Chondrocyte (in vitro differentiated cells): Measurements from ENCODE around the gene ERFE. TPM values are rescaled to one million over a fixed set of nuclear protein-coding genes. Genes with fewer than 3 reads are reported as not detected.

Experiments
- DNase-seq: peaks from one replicate; pipeline ENCODE4 v3.0.0; 2021; ENCODE audit warnings: mixed read lengths, low spot score
- H3K27ac Mint-ChIP-seq: one replicate; pipeline ENCODE4 v1.8.0; 2021; ENCODE audit warnings: mild to moderate bottlenecking, moderate library complexity, mixed read lengths; ENCODE audit not compliant: unreplicated experiment
- H3K27me3 Mint-ChIP-seq: 2 replicates; pipeline ENCODE4 v1.8.0; 2021; ENCODE audit warnings: low read depth, mixed read lengths
- H3K36me3 Mint-ChIP-seq: 2 replicates; pipeline ENCODE4 v1.8.0; 2021; ENCODE audit warnings: low read depth, mixed read lengths
- H3K4me1 Mint-ChIP-seq: 2 replicates; pipeline ENCODE4 v1.8.0; 2021; ENCODE audit warnings: low read depth, mild to moderate bottlenecking, mixed read lengths
- H3K4me3 Mint-ChIP-seq: one replicate; pipeline ENCODE4 v1.8.0; 2021; ENCODE audit warnings: mild to moderate bottlenecking, moderate library complexity, mixed read lengths; ENCODE audit not compliant: unreplicated experiment
- H3K9me3 Mint-ChIP-seq: 2 replicates; pipeline ENCODE4 v1.8.0; 2021; ENCODE audit warnings: low read depth, mixed read lengths
- total RNA-seq: library from RNA; stranded (reverse); gene quantifications from 3 replicates; pipeline ENCODE4 v1.2.1, GENCODE V29; 2021
- TF ChIP-seq, protein P1 (sequence below): fragments of 200-600 bp; sonication (generic); IDR thresholded peaks from 2 replicates; pipeline ENCODE4 v1.5.0; 2021; ENCODE audit warnings: antibody characterized with exemption, mild to moderate bottlenecking, moderate library complexity

ERFE gene
- total RNA-seq, 1 donor from 2014 or later: 10.3 TPM

DNA sequence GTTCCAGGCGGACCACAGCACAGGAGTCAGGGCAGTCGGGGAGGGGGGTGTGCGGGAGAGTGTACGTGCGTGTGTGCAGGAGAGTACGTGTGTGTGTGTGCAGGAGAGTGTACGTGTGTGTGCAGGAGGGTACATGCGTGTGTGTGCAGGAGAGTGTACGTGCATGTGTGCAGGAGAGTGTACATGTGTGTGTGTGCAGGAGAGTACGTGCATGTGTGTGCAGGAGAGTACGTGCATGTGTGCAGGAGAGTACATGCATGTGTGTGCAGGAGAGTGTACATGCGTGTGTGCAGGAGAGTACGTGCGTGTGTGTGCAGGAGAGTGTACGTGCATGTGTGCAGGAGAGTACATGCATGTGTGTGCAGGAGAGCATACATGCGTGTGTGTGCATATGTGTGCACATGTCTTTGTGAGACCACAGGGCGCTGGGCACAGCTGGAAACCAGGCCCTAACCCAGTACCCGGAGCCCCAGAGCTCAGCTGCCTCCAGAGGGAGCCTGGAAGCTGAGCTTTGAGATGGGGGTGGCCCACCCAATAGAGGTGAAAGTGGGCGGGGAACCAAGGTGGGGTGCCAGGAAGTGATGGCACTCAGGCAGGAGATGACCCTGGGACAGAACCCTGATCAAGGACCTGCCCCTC is 34.2 kb upstream of the ERFE start:
- TF ChIP-seq, protein P1, sequence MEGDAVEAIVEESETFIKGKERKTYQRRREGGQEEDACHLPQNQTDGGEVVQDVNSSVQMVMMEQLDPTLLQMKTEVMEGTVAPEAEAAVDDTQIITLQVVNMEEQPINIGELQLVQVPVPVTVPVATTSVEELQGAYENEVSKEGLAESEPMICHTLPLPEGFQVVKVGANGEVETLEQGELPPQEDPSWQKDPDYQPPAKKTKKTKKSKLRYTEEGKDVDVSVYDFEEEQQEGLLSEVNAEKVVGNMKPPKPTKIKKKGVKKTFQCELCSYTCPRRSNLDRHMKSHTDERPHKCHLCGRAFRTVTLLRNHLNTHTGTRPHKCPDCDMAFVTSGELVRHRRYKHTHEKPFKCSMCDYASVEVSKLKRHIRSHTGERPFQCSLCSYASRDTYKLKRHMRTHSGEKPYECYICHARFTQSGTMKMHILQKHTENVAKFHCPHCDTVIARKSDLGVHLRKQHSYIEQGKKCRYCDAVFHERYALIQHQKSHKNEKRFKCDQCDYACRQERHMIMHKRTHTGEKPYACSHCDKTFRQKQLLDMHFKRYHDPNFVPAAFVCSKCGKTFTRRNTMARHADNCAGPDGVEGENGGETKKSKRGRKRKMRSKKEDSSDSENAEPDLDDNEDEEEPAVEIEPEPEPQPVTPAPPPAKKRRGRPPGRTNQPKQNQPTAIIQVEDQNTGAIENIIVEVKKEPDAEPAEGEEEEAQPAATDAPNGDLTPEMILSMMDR: no peak
- Mint-ChIP-seq H3K36me3 (no peaks in the 10 kb centered on the region), H3K4me1 (peaks cover 3% of the 10 kb centered on the region), H3K27ac (no peak overlapping the region), H3K4me3 (no peak overlapping the region), H3K9me3 (no peaks in the 10 kb centered on the region), H3K27me3 (no peaks in the 10 kb centered on the region)
- no peak for DNase-seq

DNA sequence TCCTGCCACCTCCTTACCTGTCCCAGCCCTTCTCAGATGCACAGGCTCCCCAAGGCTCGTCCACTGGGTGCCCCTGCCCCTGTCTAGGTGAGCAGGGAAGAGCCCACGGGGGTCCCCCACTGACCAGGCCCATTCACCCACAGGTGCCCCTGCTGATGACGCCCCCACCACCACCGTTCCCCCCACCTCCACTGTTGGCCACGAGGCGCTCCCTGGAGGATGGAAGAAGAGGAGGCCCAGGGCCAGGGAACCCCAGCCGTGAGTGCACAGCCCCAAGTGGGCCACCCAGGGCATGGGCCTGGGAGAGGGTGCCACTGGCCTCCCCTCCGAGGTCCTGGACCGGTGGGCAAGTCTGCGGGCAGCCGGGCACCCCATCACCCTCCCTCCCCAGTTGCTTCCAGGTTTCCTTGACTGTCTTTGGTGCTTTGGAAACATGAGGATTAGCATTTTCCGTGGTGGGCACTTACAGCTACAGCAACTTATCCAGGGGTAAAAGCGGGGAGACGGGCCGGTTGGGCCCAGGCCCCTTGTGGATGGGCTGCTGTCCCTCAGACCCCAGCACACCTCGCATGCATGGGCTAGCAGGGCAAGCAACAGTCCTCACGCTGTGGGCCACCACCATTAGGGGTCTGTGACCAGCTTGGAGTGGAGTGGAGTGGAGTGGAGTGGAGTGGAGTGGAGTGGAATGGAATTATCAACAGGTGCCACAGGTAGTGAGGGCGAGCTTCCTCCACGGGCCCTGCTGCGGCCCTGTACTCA is 33.5 kb upstream of the ERFE start:
- peaks cover 3% of the 10 kb centered on the region for H3K4me1 Mint-ChIP-seq
- TF ChIP-seq, protein P1: no peak

DNA sequence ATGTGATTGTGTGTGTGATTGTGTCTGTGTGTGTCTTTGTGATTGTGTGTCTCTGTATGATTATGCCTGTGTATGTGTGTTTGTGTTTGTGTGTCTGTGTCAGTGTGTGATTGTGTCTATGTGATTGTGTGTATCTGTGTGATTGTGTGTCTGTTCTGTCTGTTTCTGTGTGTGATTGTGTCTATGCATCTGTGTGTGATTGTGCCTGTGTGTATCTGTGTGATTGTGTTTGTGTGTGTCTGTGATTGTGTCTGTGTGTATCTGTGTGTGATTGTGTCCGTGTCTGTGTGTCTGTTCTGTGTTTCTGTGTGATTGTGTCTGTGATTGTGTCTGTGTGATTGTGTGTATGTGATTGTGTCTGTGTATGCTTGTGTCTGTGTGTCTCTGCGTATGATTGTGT is 32.4 kb upstream of the ERFE start:
- H3K36me3 Mint-ChIP-seq: no peaks in the 10 kb centered on the region
- H3K4me3 Mint-ChIP-seq: no peak overlapping the region
- H3K4me1 Mint-ChIP-seq: no peaks in the 10 kb centered on the region
- DNase-seq: no peak
- H3K27ac Mint-ChIP-seq: no peak overlapping the region
- TF ChIP-seq, protein P1: no peak
- no peaks in the 10 kb centered on the region for H3K27me3 Mint-ChIP-seq
- H3K9me3 Mint-ChIP-seq: no peaks in the 10 kb centered on the region

More for the DNA sequence above, 33.5 kb upstream of the ERFE start:
- Mint-ChIP-seq H3K36me3 (no peaks in the 10 kb centered on the region), H3K27ac (no peak overlapping the region), H3K4me3 (no peak overlapping the region), H3K27me3 (no peaks in the 10 kb centered on the region), H3K9me3 (no peaks in the 10 kb centered on the region)
- DNase-seq: peak; percentile 77

DNA sequence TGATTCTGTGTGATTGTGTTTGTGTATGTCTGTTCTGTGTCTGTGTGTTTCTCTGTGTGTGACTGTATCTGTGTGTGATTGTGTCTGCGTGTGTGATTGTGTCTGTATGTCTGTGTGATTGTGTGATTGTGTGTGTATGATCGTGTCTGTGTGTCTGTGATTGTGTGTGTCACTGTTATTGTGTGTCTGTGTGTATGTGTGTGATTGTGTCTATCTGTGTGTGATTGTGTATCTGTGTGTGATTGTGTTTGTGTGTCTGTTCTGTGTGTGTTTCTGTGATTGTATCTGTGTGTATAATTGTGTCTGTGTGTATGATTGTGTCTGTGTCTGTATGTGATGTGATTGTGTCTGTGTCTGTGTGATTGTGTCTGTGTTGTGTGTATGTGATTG is 32.0 kb upstream of the ERFE start:
- H3K4me1 Mint-ChIP-seq: no peaks in the 10 kb centered on the region
- no peak for DNase-seq
- H3K36me3 Mint-ChIP-seq: no peaks in the 10 kb centered on the region
- H3K4me3 Mint-ChIP-seq: no peak overlapping the region
- no peaks in the 10 kb centered on the region for H3K9me3 Mint-ChIP-seq
- no peaks in the 10 kb centered on the region for H3K27me3 Mint-ChIP-seq
- TF ChIP-seq, protein P1: no peak
- H3K27ac Mint-ChIP-seq: no peak overlapping the region

DNA sequence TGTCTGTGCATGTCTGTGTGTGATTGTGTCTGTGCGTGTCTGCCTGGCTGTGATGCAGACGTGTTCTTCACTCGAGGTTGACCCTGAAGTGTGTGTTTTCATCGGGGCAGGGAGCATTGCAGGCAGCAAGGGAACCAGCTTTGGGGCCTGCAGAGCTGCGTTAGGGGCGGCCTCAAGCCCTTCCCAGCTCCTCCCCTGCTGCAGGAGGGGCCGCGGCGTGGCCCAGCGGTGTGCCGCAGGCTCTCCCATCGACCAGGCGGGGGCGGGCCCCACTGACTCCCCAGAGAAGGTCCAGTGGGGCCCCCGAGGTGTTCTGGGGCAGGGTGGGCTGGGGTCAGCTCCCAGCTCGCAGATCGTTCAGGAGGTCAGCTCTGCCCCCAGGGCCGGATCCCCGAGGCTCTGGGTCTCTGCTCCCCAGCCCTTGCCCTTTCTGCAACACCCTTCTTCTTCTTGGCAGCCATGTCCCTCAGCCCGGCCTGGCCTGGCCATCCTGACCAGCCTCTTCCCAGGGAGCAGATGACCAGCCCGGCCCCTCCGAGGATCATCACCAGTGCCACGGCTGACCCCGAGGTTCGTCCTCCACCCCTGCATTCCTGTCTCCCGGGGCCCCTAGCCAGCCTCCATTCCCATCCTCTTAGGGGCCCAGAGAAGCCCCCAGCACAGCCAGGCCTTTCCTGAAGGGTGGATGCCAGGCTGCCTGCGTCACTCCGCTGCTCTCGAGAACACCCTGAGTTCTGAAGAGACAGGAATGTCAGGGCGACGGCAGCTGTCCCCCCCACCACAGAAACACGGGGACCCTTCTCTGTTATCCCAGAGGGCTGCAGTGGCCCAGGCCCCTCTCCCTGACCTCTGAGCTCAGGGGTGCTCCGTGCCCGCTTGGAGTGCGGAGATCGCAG is 31.4 kb upstream of the ERFE start:
- no peak overlapping the region for H3K27ac Mint-ChIP-seq
- no peaks in the 10 kb centered on the region for H3K9me3 Mint-ChIP-seq
- peak; percentile 79 for DNase-seq
- no peak overlapping the region for H3K4me3 Mint-ChIP-seq
- no peaks in the 10 kb centered on the region for H3K36me3 Mint-ChIP-seq
- TF ChIP-seq, protein P1: no peak
- H3K4me1 Mint-ChIP-seq: no peaks in the 10 kb centered on the region
- no peaks in the 10 kb centered on the region for H3K27me3 Mint-ChIP-seq
